H1 (cell line): ENCODE data around the gene NME3. TPM values are rescaled to one million over a fixed set of nuclear protein-coding genes. Genes with fewer than 3 reads are reported as not detected.

Source experiments
- CTCF ChIA-PET: fragments of 300-600 bp; sonication (Branson Sonifier 250); formaldehyde crosslinking; loops from one replicate; lab custom pipeline; 2021; ENCODE audit not compliant: partially characterized antibody; lab: Charles Lee
- POLR2A ChIA-PET: fragments of 300-600 bp; sonication (Branson Sonifier 250); formaldehyde crosslinking; loops from one replicate; lab custom pipeline; 2021; ENCODE audit warnings: inconsistent platforms; ENCODE audit not compliant: partially characterized antibody; lab: Charles Lee
- DNase-seq, 2 experiments: peaks; one replicate each; pipeline versions ENCODE4 v3.0.0 to v3.0.0-alpha.2; 2010 to 2022; ENCODE audit warnings: low spot score in 2 of 2, low read depth in 1 of 2, mixed read lengths in 1 of 2
- FAIRE-seq: peaks from 2 replicates; lab custom pipeline; 2011; peaks lifted over from hg19 to GRCh38; lab: Jason Lieb, UNC
- H2AFZ ChIP-seq: 2 replicates; pipeline ENCODE4 v1.8.1; 2012; ENCODE audit warnings: low read length, inconsistent platforms
- H2AK5ac ChIP-seq: 2 replicates; pipeline ENCODE4 v1.6.1; 2013; ENCODE audit warnings: low read depth, low read length
- H2BK120ac ChIP-seq: replicated peaks from 2 replicates; pipeline ENCODE3; 2013; ENCODE audit warnings: low read depth, low read length, inconsistent platforms
- H2BK12ac ChIP-seq: 2 replicates; pipeline ENCODE4 v1.6.1; 2013; ENCODE audit warnings: low read depth, low read length
- H2BK15ac ChIP-seq: 2 replicates; pipeline ENCODE4 v1.6.1; 2013; ENCODE audit warnings: low read length
- H2BK20ac ChIP-seq: 2 replicates; pipeline ENCODE4 v1.6.1; 2013; ENCODE audit warnings: low read length
- H2BK5ac ChIP-seq: 2 replicates; pipeline ENCODE4 v1.6.1; 2013; ENCODE audit warnings: low read depth, low read length
- H3K14ac ChIP-seq: 2 replicates; pipeline ENCODE4 v1.6.1; 2013; ENCODE audit warnings: inconsistent platforms; ENCODE audit not compliant: insufficient read length
- H3K18ac ChIP-seq: 2 replicates; pipeline ENCODE4 v1.6.1; 2013; ENCODE audit warnings: low read length; ENCODE audit errors: extremely low read depth
- H3K23ac ChIP-seq: 2 replicates; pipeline ENCODE4 v1.6.1; 2013; ENCODE audit warnings: inconsistent platforms; ENCODE audit not compliant: insufficient read length
- H3K23me2 ChIP-seq: 2 replicates; pipeline ENCODE4 v1.6.1; 2013; ENCODE audit warnings: low read depth, low read length
- H3K27ac ChIP-seq: 2 replicates; pipeline ENCODE4 v1.6.1; 2011; ENCODE audit warnings: low read depth, low read length, inconsistent platforms
- H3K27me3 ChIP-seq, 4 experiments: replicated peaks in 1 of 4; 1 replicate in 1 of 4; 2 replicates in 3 of 4; pipeline versions ENCODE4 v1.6.1 to v1.8.1; 2011 to 2013; ENCODE audit warnings: low read length in 3 of 4, mild to moderate bottlenecking in 3 of 4, inconsistent platforms in 2 of 4, mixed read lengths in 2 of 4, moderate library complexity in 1 of 4; ENCODE audit not compliant: control insufficient read depth in 3 of 4, insufficient read depth in 3 of 4; ENCODE audit errors: extremely low read depth in 1 of 4
- H3K36me3 ChIP-seq, 4 experiments: 2 replicates each; pipeline versions ENCODE4 v1.6.1 to v1.8.1; 2011 to 2013; ENCODE audit warnings: mild to moderate bottlenecking in 4 of 4, low read length in 3 of 4, moderate library complexity in 2 of 4, control low read depth in 1 of 4, inconsistent platforms in 1 of 4; ENCODE audit not compliant: insufficient read depth in 4 of 4, control insufficient read depth in 2 of 4
- H3K4ac ChIP-seq: replicated peaks from 2 replicates; pipeline ENCODE3; 2013; ENCODE audit warnings: low read length, low read depth, mixed read lengths, inconsistent platforms; ENCODE audit not compliant: insufficient read length
- H3K4me1 ChIP-seq, 4 experiments: replicated peaks in 1 of 4; 1 replicate in 1 of 4; 2 replicates in 3 of 4; pipeline versions ENCODE4 v1.6.1 to v1.8.1; 2011 to 2013; ENCODE audit warnings: low read length in 3 of 4, inconsistent platforms in 2 of 4, mixed read lengths in 1 of 4; ENCODE audit not compliant: insufficient read depth in 4 of 4, control insufficient read depth in 3 of 4
- H3K4me2 ChIP-seq, 2 experiments: 2 replicates each; pipeline versions ENCODE4 v1.6.1 to v1.8.1; 2011 to 2013; ENCODE audit warnings: low read depth in 2 of 2, low read length in 2 of 2, control low read depth in 1 of 2, inconsistent platforms in 1 of 2, mild to moderate bottlenecking in 1 of 2; ENCODE audit not compliant: insufficient read depth in 1 of 2
- H3K4me3 ChIP-seq, 4 experiments: fragments of 200-600, 300-600 bp in 1 of 4; sonication (generic), shearing (Covaris generic), sonication (Bioruptor Twin) in 1 of 4; 2 replicates each; pipeline versions ENCODE4 v1.5.1 to v1.8.1; 2011 to 2016; ENCODE audit warnings: low read length in 4 of 4, low read depth in 3 of 4, control low read depth in 2 of 4, inconsistent platforms in 2 of 4, mild to moderate bottlenecking in 2 of 4, mixed read lengths in 1 of 4, moderate library complexity in 1 of 4; ENCODE audit not compliant: insufficient read depth in 2 of 4; ENCODE audit errors: extremely low read depth in 1 of 4
- H3K56ac ChIP-seq: replicated peaks from 2 replicates; pipeline ENCODE3; 2013; ENCODE audit warnings: low read depth, mild to moderate bottlenecking, mixed read lengths, low read length, inconsistent platforms; ENCODE audit not compliant: insufficient read length
- H3K79me1 ChIP-seq: 2 replicates; pipeline ENCODE4 v1.6.1; 2013; ENCODE audit warnings: low read depth, low read length, control low read depth
- H3K79me2 ChIP-seq, 2 experiments: 2 replicates each; pipeline versions ENCODE4 v1.6.1 to v1.8.1; 2012 to 2013; ENCODE audit warnings: low read length in 2 of 2, mild to moderate bottlenecking in 2 of 2, inconsistent platforms in 1 of 2; ENCODE audit not compliant: insufficient read depth in 2 of 2, control insufficient read depth in 1 of 2
- H3K9ac ChIP-seq, 4 experiments: replicated peaks in 1 of 4; 1 replicate in 1 of 4; 2 replicates in 3 of 4; pipeline versions ENCODE4 v1.6.1 to v1.8.1; 2011 to 2013; ENCODE audit warnings: low read depth in 3 of 4, low read length in 3 of 4, control low read depth in 2 of 4, mild to moderate bottlenecking in 2 of 4, moderate library complexity in 2 of 4, inconsistent platforms in 1 of 4; ENCODE audit errors: extremely low read depth in 1 of 4
- H3K9me3 ChIP-seq, 2 experiments: 2 replicates each; pipeline versions ENCODE4 v1.6.1 to v1.8.1; 2012 to 2013; ENCODE audit warnings: mild to moderate bottlenecking in 2 of 2, moderate library complexity in 2 of 2, control low read depth in 1 of 2, inconsistent platforms in 1 of 2, low read depth in 1 of 2, low read length in 1 of 2, mixed read lengths in 1 of 2; ENCODE audit not compliant: insufficient read depth in 2 of 2
- H4K20me1 ChIP-seq, 2 experiments: replicated peaks in 1 of 2; 2 replicates each; pipeline versions ENCODE3 to v1.8.1; 2011 to 2013; ENCODE audit warnings: inconsistent platforms in 2 of 2, low read length in 2 of 2, mild to moderate bottlenecking in 1 of 2; ENCODE audit not compliant: insufficient read depth in 2 of 2, control insufficient read depth in 1 of 2
- H4K5ac ChIP-seq: 2 replicates; pipeline ENCODE4 v1.6.1; 2013; ENCODE audit warnings: low read length, low read depth, mixed read lengths, inconsistent platforms; ENCODE audit not compliant: insufficient read length
- H4K8ac ChIP-seq: 2 replicates; pipeline ENCODE4 v1.8.0; 2013; ENCODE audit warnings: mild to moderate bottlenecking, moderate library complexity, low read length, inconsistent platforms; ENCODE audit not compliant: insufficient read depth; ENCODE audit errors: extremely low read depth
- H4K91ac ChIP-seq: replicated peaks from 2 replicates; pipeline ENCODE3; 2013; ENCODE audit warnings: low read length, mixed read lengths, inconsistent platforms; ENCODE audit not compliant: insufficient read length
- GABPA ChIP-seq: IDR thresholded peaks from 2 replicates; pipeline ENCODE4 v1.6.1; 2011; ENCODE audit warnings: mild to moderate bottlenecking, low read length, moderate library complexity, borderline replicate concordance; ENCODE audit not compliant: insufficient read depth
- KDM4A ChIP-seq: IDR thresholded peaks from one replicate; pipeline ENCODE4 v1.7.1; 2012; ENCODE audit warnings: low read depth, mild to moderate bottlenecking, moderate library complexity, low read length, inconsistent platforms; ENCODE audit not compliant: severe bottlenecking
- PHF8 ChIP-seq: fragments of 200-600 bp; sonication (generic); conservative IDR thresholded peaks from 2 replicates; pipeline ENCODE4 v1.7.1; 2012; ENCODE audit warnings: low read depth, mild to moderate bottlenecking, inconsistent platforms, low read length, moderate library complexity
- SP4 ChIP-seq: IDR thresholded peaks from 2 replicates; pipeline ENCODE4 v1.6.1; 2012; ENCODE audit warnings: low read length, inconsistent platforms
- WGBS, 2 experiments: shearing (Covaris generic) in 1 of 2; methylation state at CpG; one replicate each; pipeline versions ENCODE4 v1.1.6 to v1.1.7; 2013 to 2015; ENCODE audit warnings: low lambda C conversion rate in 2 of 2, mixed read lengths in 2 of 2, inconsistent platforms in 1 of 2, low coverage in 1 of 2, missing lambda C conversion rate in 1 of 2; ENCODE audit not compliant: insufficient replicate concordance in 2 of 2, insufficient coverage in 1 of 2, insufficient read length in 1 of 2; ENCODE audit errors: extremely low coverage in 1 of 2, missing lambda C conversion rate in 1 of 2; 5-methylcytosine and 5-hydroxymethylcytosine counted together
- polyA plus RNA-seq, 7 experiments: library from polyadenylated mRNA; depleted of rRNA in 3 of 7; stranded (reverse) in 5 of 7; unstranded in 2 of 7; fragments of >200 nt in 5 of 7; fragments of 200-250 nt in 2 of 7; gene quantifications; 1 replicate in 5 of 7; 2 replicates in 1 of 7; 4 replicates in 1 of 7; pipeline versions ENCODE4 v1.2.1 to v1.2.3, GENCODE V29; 2011 to 2013; ENCODE audit warnings: missing spikeins in 2 of 7, mixed read lengths in 2 of 7
- total RNA-seq: library from RNA; stranded (reverse); fragmentation: NEBNext Ultra II Directional; extraction: Animal tissue kit (Norgen Biotek cat#: 25700); gene quantifications from 2 replicates; pipeline ENCODE4 v1.2.1, GENCODE V29; 2021

Gene NME3
- total and polyA plus RNA-seq, 2 of the 8 experiments (the other 6 are each of a cell fraction or from before 2014, with no cell fraction given), result 72.5 to 163 TPM

GRCh38 chr16:1789643-1790045 is 18.3 kb upstream of the NME3 start:
- Histone ChIP-seq H2AK5ac (no peak overlapping the region), H3K4me2 (no peak overlapping the region), H3K56ac (no peak overlapping the region), H3K36me3 (peaks cover 0 to 44% (median 2%) of the 10 kb centered on the region in 4 experiments; a peak in 4 of 8 replicates), H4K8ac (no peak overlapping the region), H2BK12ac (no peak overlapping the region), H2BK15ac (no peak overlapping the region), H3K9ac (no peak overlapping the region), H3K14ac (no peak overlapping the region), H3K4me3 (no peak overlapping the region), H3K18ac (no peak overlapping the region), H3K27me3 (no peaks in the 10 kb centered on the region), H3K9me3 (no peaks in the 10 kb centered on the region), H2BK5ac (no peak overlapping the region), H3K79me2 (peaks cover 0 to 22% of the 10 kb centered on the region in 2 experiments; a peak in 3 of 4 replicates), H4K5ac (no peak overlapping the region), H3K23ac (no peak overlapping the region), H2BK120ac (no peak overlapping the region), H3K4me1 (no peaks in the 10 kb centered on the region), H4K20me1 (peaks cover 17 to 18% of the 10 kb centered on the region in 2 experiments), H3K79me1 (peaks cover 9% of the 10 kb centered on the region; the same call in 1 of the 2 replicates), H3K4ac (no peak overlapping the region), H3K23me2 (no peaks in the 10 kb centered on the region), H3K27ac (no peak overlapping the region), H4K91ac (no peak overlapping the region), H2AFZ (no peak overlapping the region), H2BK20ac (no peak overlapping the region)
- no peak for TF ChIP-seq GABPA
- TF ChIP-seq SP4, result no peak
- no peak for TF ChIP-seq KDM4A
- TF ChIP-seq PHF8, result no peak
- ChIA-PET CTCF (no interaction called here), POLR2A (interaction anchor here (1.3 to 4.0 kb wide), 5 partner anchors 10 to 31 kb away, joined by 3 to 15 read pairs (median 4); partner anchors contain the start of genes EME2 and MRPS34)
- 93% methylated on average over 14 of the region's 25 CpGs; no CpG with 5 or more reads in 1 of the 2 experiments for WGBS, 2 experiments
- FAIRE-seq (no peak), DNase-seq (no peak)
